HG02981 (cell line): ENCODE measurements around the gene IGSF8.
"Not testable (repeated sequence)": the region's sequence is repeated elsewhere in the genome, so short reads cannot be mapped to it uniquely, and the experiment has no call there.

Experiments used
- ATAC-seq: cut with Tn5 transposase; IDR thresholded peaks from one replicate; pipeline ENCODE4 v1.9.1; 2021; ENCODE audit warnings: mild to moderate bottlenecking, moderate library complexity; ENCODE audit not compliant: unreplicated experiment

Gene IGSF8

DNA sequence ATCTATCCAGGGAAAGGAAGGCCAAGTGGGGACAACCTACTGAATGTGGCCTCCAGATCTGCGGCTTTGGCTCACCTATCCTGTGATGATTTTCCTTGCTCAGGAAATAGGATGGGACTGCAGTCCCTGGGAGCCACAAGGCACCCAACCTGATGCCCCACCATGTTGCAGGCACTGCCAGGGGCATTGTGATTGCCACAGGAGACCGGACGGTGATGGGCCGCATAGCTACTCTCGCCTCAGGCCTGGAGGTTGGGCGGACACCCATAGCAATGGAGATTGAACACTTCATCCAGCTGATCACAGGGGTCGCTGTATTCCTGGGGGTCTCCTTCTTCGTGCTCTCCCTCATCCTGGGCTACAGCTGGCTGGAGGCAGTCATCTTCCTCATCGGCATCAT, 29.0 kb upstream of the IGSF8 start:
- no peak for ATAC-seq

DNA sequence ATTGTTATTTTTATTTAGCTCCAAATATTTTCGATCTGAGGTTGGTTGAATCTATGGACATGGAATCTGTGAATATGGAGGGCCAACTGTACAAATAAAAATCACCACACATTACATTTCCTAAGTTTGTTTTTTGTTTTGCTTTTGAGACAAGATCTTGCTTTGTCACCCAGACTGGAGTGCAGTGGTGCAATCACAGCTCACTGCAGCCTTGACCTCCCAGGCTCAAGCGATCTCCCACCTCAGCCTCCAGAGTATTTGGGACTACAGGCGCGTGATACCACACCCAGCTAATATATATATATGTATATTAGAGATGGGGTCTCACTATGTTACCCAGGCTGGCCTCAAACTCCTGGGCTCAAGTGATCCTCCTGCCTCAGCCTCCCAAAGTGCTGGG, 27.9 kb upstream of the IGSF8 start:
- ATAC-seq, result not testable (repeated sequence)

GRCh38 chr1:160125746-160126145, 27.3 kb upstream of the IGSF8 start:
- ATAC-seq, result no peak

DNA sequence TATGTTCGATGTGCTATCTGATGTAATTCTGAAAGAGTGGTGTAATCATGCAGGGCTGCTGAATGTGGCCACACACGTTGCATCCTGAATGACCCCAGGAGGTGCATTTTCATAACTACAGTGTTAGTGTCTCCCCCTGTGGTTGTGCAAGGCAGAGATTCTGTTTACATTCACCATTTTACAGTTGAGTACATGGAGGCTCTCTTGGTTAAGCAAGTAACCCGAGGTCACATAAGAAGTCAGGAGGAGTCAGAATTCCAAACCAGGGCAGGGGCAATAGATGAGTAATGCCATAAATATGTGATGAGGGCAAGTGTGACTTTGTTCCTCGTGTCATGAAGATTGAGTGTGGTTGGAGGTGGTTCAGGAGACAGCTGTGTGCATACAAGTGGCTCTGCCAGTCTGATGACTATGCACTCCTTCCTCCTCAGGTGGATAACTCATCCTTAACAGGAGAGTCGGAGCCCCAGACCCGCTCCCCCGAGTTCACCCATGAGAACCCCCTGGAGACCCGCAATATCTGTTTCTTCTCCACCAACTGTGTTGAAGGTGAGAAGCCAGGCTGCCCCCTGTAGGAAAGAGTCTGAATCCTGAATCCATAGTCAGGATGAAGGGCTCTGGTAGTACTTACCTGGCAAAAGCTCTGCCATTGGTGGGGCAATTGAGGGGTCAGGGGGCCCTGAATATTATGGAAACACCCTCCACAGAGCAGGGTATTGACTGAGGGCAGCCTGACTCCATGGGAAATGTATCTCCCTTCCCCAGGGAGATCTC, 26.5 kb upstream of the IGSF8 start:
- no peak for ATAC-seq

DNA sequence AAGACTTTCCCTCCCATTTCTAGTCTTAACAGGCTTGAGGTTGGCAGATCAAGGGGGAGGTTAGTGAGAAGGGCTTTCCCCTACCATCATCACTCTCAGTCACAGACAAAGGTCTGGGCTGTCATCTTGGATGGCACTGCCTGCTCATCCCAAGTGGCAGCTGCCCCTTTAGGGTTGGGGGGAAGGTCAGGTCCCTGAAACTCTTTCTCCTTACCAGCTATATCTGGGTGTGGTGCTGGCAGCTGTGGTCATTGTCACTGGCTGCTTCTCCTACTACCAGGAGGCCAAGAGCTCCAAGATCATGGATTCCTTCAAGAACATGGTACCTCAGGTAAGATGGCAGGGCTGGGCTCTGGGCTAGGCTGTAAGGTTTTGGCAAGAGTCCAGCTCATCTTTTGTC, 25.3 kb upstream of the IGSF8 start:
- ATAC-seq, result no peak

DNA sequence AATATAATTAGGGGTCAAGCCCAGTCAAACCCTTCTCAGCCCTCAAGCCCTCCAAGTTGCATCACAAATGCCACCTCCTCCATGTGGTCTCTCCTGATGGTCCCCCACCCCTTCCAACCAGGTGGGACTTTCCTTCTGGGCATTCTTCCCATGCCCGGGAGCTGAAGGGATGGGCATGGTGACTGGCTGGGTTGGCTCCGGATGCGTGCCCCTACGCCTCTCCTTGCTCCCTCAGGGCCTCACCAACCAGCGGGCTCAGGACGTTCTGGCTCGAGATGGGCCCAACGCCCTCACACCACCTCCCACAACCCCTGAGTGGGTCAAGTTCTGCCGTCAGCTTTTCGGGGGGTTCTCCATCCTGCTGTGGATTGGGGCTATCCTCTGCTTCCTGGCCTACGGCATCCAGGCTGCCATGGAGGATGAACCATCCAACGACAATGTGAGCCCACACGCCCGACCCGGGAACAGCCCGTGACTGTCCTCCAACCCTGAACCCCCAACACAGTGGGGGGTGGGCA, 24.6 kb upstream of the IGSF8 start:
- no peak for ATAC-seq

- no peak for ATAC-seq
These were observed 23.0 kb upstream of the IGSF8 start for GRCh38 chr1:160121388-160121787.

DNA sequence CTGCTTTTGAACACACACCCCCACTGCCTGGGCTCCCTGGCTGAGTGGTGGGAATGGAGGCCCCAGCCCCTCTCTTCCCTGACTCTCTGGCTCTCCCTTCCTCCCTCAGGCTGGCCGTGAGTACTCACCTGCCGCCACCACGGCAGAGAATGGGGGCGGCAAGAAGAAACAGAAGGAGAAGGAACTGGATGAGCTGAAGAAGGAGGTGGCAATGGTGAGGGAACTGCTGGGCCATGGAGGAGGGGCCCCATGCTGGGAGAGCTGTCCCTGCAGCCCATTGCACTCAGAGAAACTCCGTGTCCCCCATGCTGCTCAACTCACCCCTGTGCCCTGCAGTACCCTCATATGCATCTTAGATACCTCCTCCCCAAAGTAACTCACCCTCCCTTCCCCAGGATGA, 22.4 kb upstream of the IGSF8 start:
- ATAC-seq, result no peak

GRCh38 chr1:160118928-160119327, 20.5 kb upstream of the IGSF8 start:
- ATAC-seq, result no peak

DNA sequence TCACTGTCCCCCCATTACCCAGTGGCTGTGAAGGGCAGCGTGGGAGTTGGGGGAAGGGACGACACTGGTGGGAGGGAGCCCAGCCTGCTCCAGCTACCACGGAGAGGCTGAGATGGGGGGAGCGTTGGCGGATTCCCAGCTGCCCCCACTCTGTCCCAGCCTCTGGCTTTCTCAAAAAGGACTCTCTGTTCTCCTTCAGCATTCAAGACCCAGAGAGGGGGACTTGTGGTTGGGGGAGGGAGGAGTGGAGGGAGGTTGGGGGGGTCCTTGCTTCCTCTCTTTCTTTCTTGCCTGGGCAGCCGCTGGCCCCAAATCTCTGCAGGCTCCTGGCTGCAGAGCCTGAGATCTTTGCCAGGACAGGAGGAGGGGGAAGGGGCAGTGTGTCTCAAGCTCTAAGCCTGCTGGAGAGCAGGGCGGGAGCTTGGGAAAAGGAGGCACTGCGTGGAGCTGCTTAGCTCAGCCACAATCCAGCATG, 19.3 kb upstream of the IGSF8 start:
- ATAC-seq, result no peak

- ATAC-seq, result no peak
These were observed 18.9 kb upstream of the IGSF8 start for GRCh38 chr1:160117300-160117699.

DNA sequence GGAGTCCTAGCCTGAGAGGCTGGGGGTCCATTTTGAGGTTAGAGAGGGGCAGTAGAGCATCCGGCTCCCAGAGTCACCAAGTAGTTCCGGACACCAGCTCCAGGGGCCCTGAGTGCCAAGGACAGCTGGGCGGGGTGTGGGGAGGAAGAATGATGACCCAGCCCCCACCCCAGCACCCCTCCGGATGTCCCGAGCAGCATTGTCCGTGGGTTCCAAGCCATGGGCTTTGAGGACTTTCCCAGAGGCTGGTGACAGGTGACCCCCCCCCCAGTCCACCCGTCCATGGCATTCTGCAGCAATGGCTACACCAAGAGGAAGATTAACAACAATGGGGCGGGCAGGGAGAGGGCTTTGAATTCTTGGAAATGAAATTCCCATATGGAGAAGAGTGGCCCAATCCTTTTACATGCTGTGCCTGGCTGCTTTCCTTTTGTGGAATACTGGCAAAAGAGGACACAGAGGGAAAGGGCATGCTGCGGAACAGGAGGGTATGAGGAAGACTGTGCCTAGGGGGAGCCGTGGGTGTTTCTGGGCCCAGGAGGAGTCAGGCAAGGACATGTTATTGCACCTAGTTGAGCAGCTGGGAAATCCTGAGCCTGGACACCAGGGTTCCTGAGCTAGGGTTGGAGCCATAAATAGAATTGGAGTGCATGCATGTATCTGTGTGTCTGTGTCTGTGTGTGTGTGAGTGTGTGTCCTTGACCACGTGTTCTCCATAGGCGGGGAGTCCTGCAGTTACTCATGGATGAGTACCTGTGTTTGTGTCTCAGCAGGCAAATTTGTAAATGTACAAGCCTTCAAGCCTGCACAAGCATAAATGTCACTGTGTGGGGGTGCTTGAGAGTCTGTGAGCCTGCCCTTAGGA, 18.1 kb upstream of the IGSF8 start:
- no peak for ATAC-seq

GRCh38 chr1:160115545-160116282, 17.3 kb upstream of the IGSF8 start, which contains the start of gene ATP1A2:
TSS of gene ATP1A2 (plus strand) at chr1:160115759. CDS start at chr1:160115862, 103 bp downstream.
- no peak for ATAC-seq

DNA sequence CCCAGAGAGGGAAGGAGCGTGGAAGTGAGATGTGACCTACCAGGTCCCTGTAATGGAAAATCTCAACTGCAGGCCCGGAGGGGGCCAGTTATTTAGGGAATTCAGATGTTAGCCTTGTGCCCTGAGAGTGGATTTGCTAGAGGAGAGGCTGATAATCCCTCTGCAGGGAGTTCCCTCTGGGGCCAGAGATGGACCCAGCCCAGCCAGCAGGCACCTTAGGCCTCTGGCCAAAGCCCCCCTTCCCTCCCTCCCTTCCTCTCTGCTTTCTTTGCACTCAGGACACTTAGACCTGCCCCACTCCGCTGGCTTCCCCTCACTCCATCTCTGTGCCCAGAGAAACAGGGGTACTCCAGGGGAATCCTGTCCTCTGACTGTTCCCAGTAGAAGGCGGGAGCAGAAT, 15.7 kb upstream of the IGSF8 start:
- ATAC-seq, result no peak

GRCh38 chr1:160113407-160113806, 15.0 kb upstream of the IGSF8 start:
- ATAC-seq, result no peak

DNA sequence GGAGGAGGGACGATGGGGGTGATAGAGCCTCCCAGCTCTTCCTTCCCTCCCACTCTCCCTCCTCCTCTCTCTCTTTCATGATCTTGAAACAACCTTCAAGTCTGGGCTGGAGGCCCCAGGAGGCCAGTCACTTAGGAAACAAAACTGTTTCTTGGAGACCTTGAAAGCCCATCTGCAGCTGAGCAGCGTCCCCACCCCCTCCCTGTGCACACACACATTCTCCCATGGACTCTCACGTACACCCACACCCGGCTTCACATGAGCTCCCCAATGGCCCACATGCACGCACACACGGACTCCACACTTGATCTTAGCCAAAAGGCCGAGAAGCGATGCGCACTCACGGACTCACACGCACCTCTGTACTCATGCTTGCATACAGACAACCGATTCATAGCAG, 13.9 kb upstream of the IGSF8 start:
- no peak for ATAC-seq

GRCh38 chr1:160111462-160111861, 13.0 kb upstream of the IGSF8 start:
- not testable (repeated sequence) for ATAC-seq

DNA sequence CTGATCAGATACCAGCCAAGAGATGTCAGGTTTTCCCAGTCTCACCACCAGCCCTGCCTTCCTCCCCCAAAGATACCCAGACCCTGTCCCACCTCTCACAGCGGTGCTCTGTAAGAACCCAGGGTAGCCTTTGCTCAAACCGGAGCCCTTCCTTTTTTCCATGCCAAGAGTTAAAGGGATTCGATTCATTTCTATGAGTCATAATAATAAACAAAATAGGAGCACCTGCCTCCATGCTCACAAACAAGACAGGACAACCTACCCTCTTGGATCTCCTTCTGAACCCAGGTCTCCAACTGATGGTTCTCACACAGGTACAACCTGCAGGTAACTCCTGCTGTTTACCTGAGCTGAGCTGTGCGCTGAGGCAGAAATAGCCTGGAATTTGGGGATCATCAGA, 11.3 kb upstream of the IGSF8 start:
- no peak for ATAC-seq

DNA sequence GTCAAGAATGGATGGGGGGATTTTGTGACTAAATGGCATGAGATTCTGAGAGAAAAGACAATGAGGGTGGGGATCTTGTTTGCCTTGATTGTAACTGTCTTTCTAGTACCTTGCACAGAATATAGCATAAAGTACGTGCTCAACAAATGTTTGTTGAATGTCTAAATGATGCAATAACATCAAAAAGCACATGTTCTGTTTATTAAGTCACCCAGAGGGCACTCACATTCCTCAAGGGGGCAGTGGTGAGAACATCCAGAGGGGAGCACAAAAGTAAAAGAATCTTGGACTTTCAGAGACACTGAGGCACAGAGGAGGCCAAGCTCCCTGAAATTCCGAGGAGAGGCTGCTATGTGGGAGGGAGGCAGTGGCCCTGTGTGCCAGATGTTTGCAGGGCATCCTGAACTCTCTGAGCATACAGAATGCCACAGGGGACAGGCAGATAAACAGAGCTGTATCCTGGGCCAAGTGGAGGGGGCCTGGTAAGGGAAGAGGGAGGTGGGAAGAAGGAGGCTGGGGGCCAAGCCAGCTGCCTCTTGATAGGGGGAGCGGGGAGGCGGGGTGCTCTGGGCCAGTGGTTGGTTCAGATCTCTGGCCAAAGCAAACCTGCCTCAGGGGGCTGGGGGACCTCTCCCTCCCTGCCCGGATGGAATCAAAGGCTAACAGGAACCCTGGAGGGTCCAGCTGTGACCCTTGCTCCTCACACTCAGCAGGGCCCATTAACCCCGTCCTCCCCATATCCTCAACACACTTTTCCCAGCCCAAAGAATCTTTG, 10.7 kb upstream of the IGSF8 start:
- no peak for ATAC-seq

DNA sequence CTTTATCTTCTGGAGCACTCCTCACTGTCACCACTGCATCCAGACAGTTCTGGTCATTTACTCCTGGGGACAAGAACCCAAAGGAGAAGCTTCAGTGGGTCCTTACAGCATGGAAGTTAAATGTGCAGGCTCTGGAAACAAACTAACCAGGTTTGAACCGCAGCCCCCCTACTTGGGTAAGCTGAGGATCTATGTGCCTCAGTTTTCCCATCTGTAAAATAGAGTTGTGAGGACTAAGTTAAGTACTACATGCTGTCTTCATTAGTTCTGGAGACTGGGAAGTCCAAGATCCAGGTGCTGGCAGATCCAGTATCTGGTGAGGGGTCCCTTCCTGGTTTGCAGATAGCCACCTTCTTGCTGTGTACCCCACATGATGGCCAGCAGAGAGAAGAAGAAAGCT, 9.1 kb upstream of the IGSF8 start:
- ATAC-seq, result no peak
